Tibial nerve (tissue), 4 donors: Measurements from ENCODE around the gene PSMA5.

Source experiments
- EP300 ChIP-seq, 2 donors: sonication (generic); formaldehyde crosslinking; IDR thresholded peaks; one replicate each; pipeline ENCODE4 v1.6.1; 2017; ENCODE audit warnings: antibody characterized with exemption in 2 of 2, mild to moderate bottlenecking in 1 of 2
- POLR2A ChIP-seq, 2 donors: fragments of 450-650 bp; IDR thresholded peaks; one replicate each; pipeline ENCODE4 v1.6.1; 2017; ENCODE audit warnings: antibody characterized with exemption in 2 of 2, mild to moderate bottlenecking in 2 of 2, moderate library complexity in 2 of 2
- TF ChIP-seq, protein P1 (sequence below), 5 experiments: fragments of 200-600 bp in 3 of 5; fragments of 450-650 bp in 2 of 5; sonication (generic) in 3 of 5; IDR thresholded peaks; one replicate each; pipeline ENCODE4 v1.5.1; 2016 to 2019; ENCODE audit warnings: antibody characterized with exemption in 5 of 5, mild to moderate bottlenecking in 3 of 5, moderate library complexity in 2 of 5

DNA sequence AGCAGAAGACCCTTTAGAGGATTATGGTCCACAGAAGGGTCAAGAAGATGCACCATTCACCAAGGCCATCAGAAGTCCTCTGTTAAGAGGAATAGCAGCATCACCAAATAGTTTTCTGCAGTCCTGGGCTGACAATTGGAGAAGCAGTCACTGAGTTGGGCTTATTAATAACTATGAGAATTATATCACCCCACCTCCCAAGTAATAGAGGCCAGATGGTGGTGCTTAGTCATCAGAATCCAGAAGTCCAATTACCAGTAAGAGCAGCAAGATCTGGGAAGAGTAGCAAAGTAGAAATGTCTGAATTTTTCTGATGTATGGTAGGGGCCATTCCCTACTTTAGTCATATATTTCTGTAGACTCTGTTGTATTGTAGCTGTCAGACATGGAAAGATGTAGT lies 6.1 kb upstream of the PSMA5 start:
- TF ChIP-seq, protein P1, sequence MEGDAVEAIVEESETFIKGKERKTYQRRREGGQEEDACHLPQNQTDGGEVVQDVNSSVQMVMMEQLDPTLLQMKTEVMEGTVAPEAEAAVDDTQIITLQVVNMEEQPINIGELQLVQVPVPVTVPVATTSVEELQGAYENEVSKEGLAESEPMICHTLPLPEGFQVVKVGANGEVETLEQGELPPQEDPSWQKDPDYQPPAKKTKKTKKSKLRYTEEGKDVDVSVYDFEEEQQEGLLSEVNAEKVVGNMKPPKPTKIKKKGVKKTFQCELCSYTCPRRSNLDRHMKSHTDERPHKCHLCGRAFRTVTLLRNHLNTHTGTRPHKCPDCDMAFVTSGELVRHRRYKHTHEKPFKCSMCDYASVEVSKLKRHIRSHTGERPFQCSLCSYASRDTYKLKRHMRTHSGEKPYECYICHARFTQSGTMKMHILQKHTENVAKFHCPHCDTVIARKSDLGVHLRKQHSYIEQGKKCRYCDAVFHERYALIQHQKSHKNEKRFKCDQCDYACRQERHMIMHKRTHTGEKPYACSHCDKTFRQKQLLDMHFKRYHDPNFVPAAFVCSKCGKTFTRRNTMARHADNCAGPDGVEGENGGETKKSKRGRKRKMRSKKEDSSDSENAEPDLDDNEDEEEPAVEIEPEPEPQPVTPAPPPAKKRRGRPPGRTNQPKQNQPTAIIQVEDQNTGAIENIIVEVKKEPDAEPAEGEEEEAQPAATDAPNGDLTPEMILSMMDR (IDR thresholded peaks at IDR 0.05), result no peak
- TF ChIP-seq POLR2A (IDR thresholded peaks at IDR 0.05) (no peak), EP300 (IDR thresholded peaks at IDR 0.05) (no peak)
